WI38 (cell line): Measurements from ENCODE around the gene TMEM167B.
"Not testable (repeated sequence)": the region's sequence is repeated elsewhere in the genome, so short reads cannot be mapped to it uniquely, and the experiment has no call there.

Experiments used
- H3K4me3 ChIP-seq: 2 replicates; pipeline ENCODE4 v1.5.1; 2011; ENCODE audit warnings: low read depth, mild to moderate bottlenecking, control low read depth, low read length
- CTCF ChIP-seq: IDR thresholded peaks from 2 replicates; pipeline ENCODE4 v1.5.1; 2012; ENCODE audit warnings: low read depth, mild to moderate bottlenecking, control low read depth, low read length

The TMEM167B gene

GRCh38 chr1:109048335-109048734 lies 42.2 kb upstream of the TMEM167B start:
- no peak overlapping the region for H3K4me3 ChIP-seq
- TF ChIP-seq CTCF = no peak

GRCh38 chr1:109050228-109050995 lies 40.2 kb upstream of the TMEM167B start:
- TF ChIP-seq CTCF = no peak
- H3K4me3 ChIP-seq = no peak overlapping the region

- H3K4me3 ChIP-seq = not testable (repeated sequence)
Measured at GRCh38 chr1:109052145-109052544, 38.4 kb upstream of the TMEM167B start.

GRCh38 chr1:109056064-109056463 lies 34.5 kb upstream of the TMEM167B start:
- no peak overlapping the region for H3K4me3 ChIP-seq
- no peak for TF ChIP-seq CTCF

- no peak overlapping the region for H3K4me3 ChIP-seq
- TF ChIP-seq CTCF = no peak
Measured at GRCh38 chr1:109059026-109059425, 31.5 kb upstream of the TMEM167B start.

GRCh38 chr1:109060707-109061106 lies 29.9 kb upstream of the TMEM167B start:
- no peak for TF ChIP-seq CTCF
- H3K4me3 ChIP-seq = no peak overlapping the region

- TF ChIP-seq CTCF = no peak
- no peak overlapping the region for H3K4me3 ChIP-seq
Measured at GRCh38 chr1:109061183-109061582, 29.4 kb upstream of the TMEM167B start.

- TF ChIP-seq CTCF = no peak
- H3K4me3 ChIP-seq = no peak overlapping the region
Measured at GRCh38 chr1:109065137-109065536, 25.4 kb upstream of the TMEM167B start.
